ENCODE measurements around the gene HTRA3. TPM values are rescaled to one million over a fixed set of nuclear protein-coding genes. Genes with fewer than 3 reads are reported as not detected.

HTRA3 gene
- total and polyA plus RNA-seq, 2 donors = 1.5 to 2.1 TPM

DNA sequence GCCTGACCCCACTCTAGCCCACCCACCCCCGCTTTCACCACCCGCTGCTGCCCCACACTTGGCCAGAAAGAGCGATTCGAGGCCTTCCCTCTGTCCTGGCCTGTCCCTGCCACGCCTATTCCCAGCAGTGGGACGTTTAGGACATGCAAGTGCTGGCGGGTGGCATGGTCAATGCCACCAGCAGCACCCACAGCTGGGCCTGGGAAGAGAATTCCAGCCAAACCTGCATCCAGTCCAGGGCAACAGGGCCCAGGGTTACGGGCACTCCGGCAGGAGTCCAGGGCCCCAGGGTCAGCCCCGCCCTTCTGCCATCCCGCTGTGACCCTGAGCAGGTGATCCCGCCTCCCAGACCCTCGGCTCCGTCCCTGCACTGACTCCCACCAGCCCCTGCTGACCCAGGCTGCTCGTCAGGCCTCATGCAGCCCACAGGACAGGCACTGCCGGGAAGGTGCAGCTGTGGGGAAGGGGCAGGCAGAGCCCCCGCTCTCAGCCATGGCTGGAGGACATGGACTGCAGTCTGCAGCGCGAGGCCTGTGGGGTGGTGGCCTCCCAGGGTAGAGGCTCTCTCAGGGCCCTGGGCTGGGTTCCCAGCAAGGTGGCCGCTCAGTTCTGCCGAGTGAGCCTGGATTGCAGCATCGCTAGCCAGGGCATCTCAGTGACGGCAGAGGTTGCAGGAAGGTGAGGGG lies 6.8 kb upstream of the HTRA3 start:
- 95% methylated on average over 23 of the region's 23 CpGs for WGBS
- Histone ChIP-seq H3K4me3 (ENCODE audit: low read length in 2 of 2) (no peak overlapping the region), H3K9me3 (ENCODE audit: control insufficient read depth in 2 of 2, insufficient read depth in 1 of 2, low read length in 1 of 2) (no peaks in the 10 kb centered on the region), H3K27ac (ENCODE audit: low read depth in 1 of 2, low read length in 1 of 2) (no peak overlapping the region), H3K27me3 (ENCODE audit: control insufficient read depth in 2 of 2, insufficient read depth in 1 of 2, low read length in 1 of 2) (peaks cover 0 to 7% of the 10 kb centered on the region in 2 donors), H3K36me3 (ENCODE audit: control insufficient read depth in 2 of 2, insufficient read depth in 2 of 2, low read length in 1 of 2) (no peaks in the 10 kb centered on the region), H3K4me1 (ENCODE audit: control insufficient read depth in 2 of 2, insufficient read depth in 2 of 2, low read length in 2 of 2) (peaks cover 0 to 12% of the 10 kb centered on the region in 2 donors)
- no peak for DNase-seq (ENCODE audit: low read depth in 6 of 9, low spot score in 9 of 9)

- WGBS = 95% methylated on average over 10 of the region's 10 CpGs
These were observed 6.2 kb upstream of the HTRA3 start for GRCh38 chr4:8263397-8263796.

GRCh38 chr4:8264106-8264505 lies 5.4 kb upstream of the HTRA3 start:
- Histone ChIP-seq H3K27me3 (ENCODE audit: control insufficient read depth in 2 of 2, insufficient read depth in 1 of 2, low read length in 1 of 2) (peaks cover 11 to 20% of the 10 kb centered on the region in 2 donors), H3K4me3 (ENCODE audit: low read length in 2 of 2) (no peak overlapping the region), H3K9me3 (ENCODE audit: control insufficient read depth in 2 of 2, insufficient read depth in 1 of 2, low read length in 1 of 2) (no peaks in the 10 kb centered on the region), H3K4me1 (ENCODE audit: control insufficient read depth in 2 of 2, insufficient read depth in 2 of 2, low read length in 2 of 2) (peaks cover 0 to 12% of the 10 kb centered on the region in 2 donors), H3K36me3 (ENCODE audit: control insufficient read depth in 2 of 2, insufficient read depth in 2 of 2, low read length in 1 of 2) (no peaks in the 10 kb centered on the region), H3K27ac (ENCODE audit: low read depth in 1 of 2, low read length in 1 of 2) (no peak overlapping the region)
- WGBS = 96% methylated on average over 14 of the region's 14 CpGs
- DNase-seq (ENCODE audit: low read depth in 6 of 9, low spot score in 9 of 9) = no peak

More at GRCh38 chr4:8263397-8263796, 6.2 kb upstream of the HTRA3 start:
- no peaks in the 10 kb centered on the region for H3K36me3 ChIP-seq (ENCODE audit: control insufficient read depth in 2 of 2, insufficient read depth in 2 of 2, low read length in 1 of 2)
- H3K27me3 ChIP-seq (ENCODE audit: control insufficient read depth in 2 of 2, insufficient read depth in 1 of 2, low read length in 1 of 2) = peaks cover 4 to 13% of the 10 kb centered on the region in 2 donors
- DNase-seq (ENCODE audit: low read depth in 6 of 9, low spot score in 9 of 9) = no peak
- H3K9me3 ChIP-seq (ENCODE audit: control insufficient read depth in 2 of 2, insufficient read depth in 1 of 2, low read length in 1 of 2) = no peaks in the 10 kb centered on the region
- peaks cover 0 to 12% of the 10 kb centered on the region in 2 donors for H3K4me1 ChIP-seq (ENCODE audit: control insufficient read depth in 2 of 2, insufficient read depth in 2 of 2, low read length in 2 of 2)
- no peak overlapping the region for H3K4me3 ChIP-seq (ENCODE audit: low read length in 2 of 2)
- H3K27ac ChIP-seq (ENCODE audit: low read depth in 1 of 2, low read length in 1 of 2) = no peak overlapping the region

GRCh38 chr4:8265171-8265929 lies 4.2 kb upstream of the HTRA3 start:
- peaks cover 3 to 15% of the 10 kb centered on the region in 2 donors for H3K4me1 ChIP-seq (ENCODE audit: control insufficient read depth in 2 of 2, insufficient read depth in 2 of 2, low read length in 2 of 2)
- DNase-seq (ENCODE audit: low read depth in 6 of 9, low spot score in 9 of 9) = no peak
- H3K27ac ChIP-seq (ENCODE audit: low read depth in 1 of 2, low read length in 1 of 2) = no peak overlapping the region
- H3K9me3 ChIP-seq (ENCODE audit: control insufficient read depth in 2 of 2, insufficient read depth in 1 of 2, low read length in 1 of 2) = no peaks in the 10 kb centered on the region
- H3K4me3 ChIP-seq (ENCODE audit: low read length in 2 of 2) = no peak overlapping the region
- peaks cover 23 to 30% of the 10 kb centered on the region in 2 donors for H3K27me3 ChIP-seq (ENCODE audit: control insufficient read depth in 2 of 2, insufficient read depth in 1 of 2, low read length in 1 of 2)
- H3K36me3 ChIP-seq (ENCODE audit: control insufficient read depth in 2 of 2, insufficient read depth in 2 of 2, low read length in 1 of 2) = no peaks in the 10 kb centered on the region
- WGBS = 90% methylated on average over 20 of the region's 20 CpGs

GRCh38 chr4:8266088-8266487 lies 3.5 kb upstream of the HTRA3 start:
- Histone ChIP-seq H3K9me3 (ENCODE audit: control insufficient read depth in 2 of 2, insufficient read depth in 1 of 2, low read length in 1 of 2) (no peaks in the 10 kb centered on the region), H3K27ac (ENCODE audit: low read depth in 1 of 2, low read length in 1 of 2) (no peak overlapping the region), H3K4me1 (ENCODE audit: control insufficient read depth in 2 of 2, insufficient read depth in 2 of 2, low read length in 2 of 2) (peaks cover 3 to 13% of the 10 kb centered on the region in 2 donors), H3K4me3 (ENCODE audit: low read length in 2 of 2) (no peak overlapping the region), H3K36me3 (ENCODE audit: control insufficient read depth in 2 of 2, insufficient read depth in 2 of 2, low read length in 1 of 2) (no peaks in the 10 kb centered on the region), H3K27me3 (ENCODE audit: control insufficient read depth in 2 of 2, insufficient read depth in 1 of 2, low read length in 1 of 2) (peaks cover 31 to 38% of the 10 kb centered on the region in 2 donors)
- WGBS = 95% methylated on average over 6 of the region's 6 CpGs
- DNase-seq (ENCODE audit: low read depth in 6 of 9, low spot score in 9 of 9) = no peak

- Histone ChIP-seq H3K4me3 (ENCODE audit: low read length in 2 of 2) (no peak overlapping the region), H3K27me3 (ENCODE audit: control insufficient read depth in 2 of 2, insufficient read depth in 1 of 2, low read length in 1 of 2) (peaks cover 35 to 42% of the 10 kb centered on the region in 2 donors), H3K4me1 (ENCODE audit: control insufficient read depth in 2 of 2, insufficient read depth in 2 of 2, low read length in 2 of 2) (peaks cover 3 to 11% of the 10 kb centered on the region in 2 donors), H3K27ac (ENCODE audit: low read depth in 1 of 2, low read length in 1 of 2) (no peak overlapping the region), H3K36me3 (ENCODE audit: control insufficient read depth in 2 of 2, insufficient read depth in 2 of 2, low read length in 1 of 2) (no peaks in the 10 kb centered on the region), H3K9me3 (ENCODE audit: control insufficient read depth in 2 of 2, insufficient read depth in 1 of 2, low read length in 1 of 2) (peaks cover 0 to under 1% of the 10 kb centered on the region in 2 donors)
- no peak for DNase-seq (ENCODE audit: low read depth in 6 of 9, low spot score in 9 of 9)
- 88% methylated on average over 8 of the region's 8 CpGs for WGBS
These were observed 3.0 kb upstream of the HTRA3 start for GRCh38 chr4:8266508-8266907.

DNA sequence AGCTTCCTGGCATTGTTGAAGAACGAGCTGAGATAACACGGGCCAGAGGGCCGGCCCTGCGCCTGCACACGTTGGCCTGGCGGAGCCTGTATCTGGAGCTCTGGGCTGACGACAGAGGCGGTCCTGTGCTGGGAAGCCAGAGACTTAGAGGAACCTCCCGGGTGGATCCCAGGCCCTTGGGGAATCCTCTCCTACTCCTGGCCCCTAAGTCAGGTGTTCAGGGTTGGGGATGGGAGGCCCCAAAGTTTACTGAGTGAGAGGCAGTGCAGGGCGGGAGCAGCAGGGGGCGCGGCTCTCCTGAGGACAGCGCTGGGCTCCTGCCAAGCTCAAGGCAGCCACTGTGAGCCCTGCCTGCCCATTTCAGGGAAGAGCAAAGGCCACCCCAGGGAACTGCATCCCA lies 2.5 kb upstream of the HTRA3 start:
- Histone ChIP-seq H3K27me3 (ENCODE audit: control insufficient read depth in 2 of 2, insufficient read depth in 1 of 2, low read length in 1 of 2) (peaks cover 40 to 48% of the 10 kb centered on the region in 2 donors), H3K4me1 (ENCODE audit: control insufficient read depth in 2 of 2, insufficient read depth in 2 of 2, low read length in 2 of 2) (peaks cover 3 to 6% of the 10 kb centered on the region in 2 donors), H3K4me3 (ENCODE audit: low read length in 2 of 2) (no peak overlapping the region), H3K36me3 (ENCODE audit: control insufficient read depth in 2 of 2, insufficient read depth in 2 of 2, low read length in 1 of 2) (no peaks in the 10 kb centered on the region), H3K9me3 (ENCODE audit: control insufficient read depth in 2 of 2, insufficient read depth in 1 of 2, low read length in 1 of 2) (peaks cover 0 to 2% of the 10 kb centered on the region in 2 donors), H3K27ac (ENCODE audit: low read depth in 1 of 2, low read length in 1 of 2) (no peak overlapping the region)
- 75% methylated on average over 13 of the region's 13 CpGs for WGBS
- DNase-seq (ENCODE audit: low read depth in 6 of 9, low spot score in 9 of 9) = peak in 5 of 9 donors; percentile 11 to 34 (median 23)

- 97% methylated on average over 7 of the region's 7 CpGs for WGBS
- H3K36me3 ChIP-seq (ENCODE audit: control insufficient read depth in 2 of 2, insufficient read depth in 2 of 2, low read length in 1 of 2) = no peaks in the 10 kb centered on the region
- no peak overlapping the region for H3K4me3 ChIP-seq (ENCODE audit: low read length in 2 of 2)
- H3K9me3 ChIP-seq (ENCODE audit: control insufficient read depth in 2 of 2, insufficient read depth in 1 of 2, low read length in 1 of 2) = peaks cover 0 to 2% of the 10 kb centered on the region in 2 donors
- peaks cover 3 to 4% of the 10 kb centered on the region in 2 donors for H3K4me1 ChIP-seq (ENCODE audit: control insufficient read depth in 2 of 2, insufficient read depth in 2 of 2, low read length in 2 of 2)
- no peak overlapping the region for H3K27ac ChIP-seq (ENCODE audit: low read depth in 1 of 2, low read length in 1 of 2)
- DNase-seq (ENCODE audit: low read depth in 6 of 9, low spot score in 9 of 9) = no peak
- H3K27me3 ChIP-seq (ENCODE audit: control insufficient read depth in 2 of 2, insufficient read depth in 1 of 2, low read length in 1 of 2) = peaks cover 44 to 59% of the 10 kb centered on the region in 2 donors
These were observed 1.3 kb upstream of the HTRA3 start for GRCh38 chr4:8268211-8268610.

GRCh38 chr4:8268901-8269534 lies 536 bp upstream of the HTRA3 start:
- Histone ChIP-seq H3K36me3 (ENCODE audit: control insufficient read depth in 2 of 2, insufficient read depth in 2 of 2, low read length in 1 of 2) (no peaks in the 10 kb centered on the region), H3K27ac (ENCODE audit: low read depth in 1 of 2, low read length in 1 of 2) (no peak overlapping the region), H3K4me1 (ENCODE audit: control insufficient read depth in 2 of 2, insufficient read depth in 2 of 2, low read length in 2 of 2) (peaks cover 3 to 4% of the 10 kb centered on the region in 2 donors), H3K9me3 (ENCODE audit: control insufficient read depth in 2 of 2, insufficient read depth in 1 of 2, low read length in 1 of 2) (peaks cover 0 to 2% of the 10 kb centered on the region in 2 donors), H3K27me3 (ENCODE audit: control insufficient read depth in 2 of 2, insufficient read depth in 1 of 2, low read length in 1 of 2) (peaks cover 44 to 59% of the 10 kb centered on the region in 2 donors), H3K4me3 (ENCODE audit: low read length in 2 of 2) (no peak overlapping the region)
- DNase-seq (ENCODE audit: low read depth in 6 of 9, low spot score in 9 of 9) = no peak
- 88% methylated on average over 25 of the region's 25 CpGs for WGBS

Data from thymus (tissue), 11 donors.